T-helper 9 cell (primary cell): Measurements from ENCODE around the gene SPP1.

Source experiments
- DNase-seq: peaks from one replicate; pipeline ENCODE4 v3.0.0-alpha.2; 2020

The SPP1 gene

GRCh38 chr4:88027611-88028608 lies 52.4 kb downstream of the SPP1 start:
- DNase-seq = no peak

GRCh38 chr4:88028946-88029345 lies 53.4 kb downstream of the SPP1 start:
- DNase-seq = no peak

- DNase-seq = no peak
Observed at GRCh38 chr4:88029556-88029955, 54.0 kb downstream of the SPP1 start.

- no peak for DNase-seq
Observed at GRCh38 chr4:88030565-88031310, 55.2 kb downstream of the SPP1 start.
